K562 (cell line): Measurements from ENCODE around the gene TIMM17A. TPM values are rescaled to one million over a fixed set of nuclear protein-coding genes. Genes with fewer than 3 reads are reported as not detected.

Source experiments
- ARID1B ChIP-seq: fragments of 450-650 bp; IDR thresholded peaks from 2 replicates; pipeline ENCODE4 v1.6.1; 2016; ENCODE audit warnings: antibody characterized with exemption, mild to moderate bottlenecking, inconsistent platforms
- BCL6 ChIP-seq: fragments of 250-450 bp; sonication (Bioruptor Pico); IDR thresholded peaks from 2 replicates; pipeline ENCODE4 v1.4.0; 2020
- CSDE1 ChIP-seq, 2 experiments: fragments of 450-650 bp; IDR thresholded peaks; 2 replicates each; pipeline ENCODE4 v1.6.1; 2016; ENCODE audit warnings: mild to moderate bottlenecking in 1 of 2
- DPF2 ChIP-seq: fragments of 450-650 bp; IDR thresholded peaks from 2 replicates; pipeline ENCODE4 v1.6.1; 2016
- E2F6 ChIP-seq, 2 experiments: IDR thresholded peaks; 2 replicates each; pipeline ENCODE4 v1.6.1; 2011; ENCODE audit warnings: borderline replicate concordance in 1 of 2, control low read depth in 1 of 2, low read depth in 1 of 2, low read length in 1 of 2, mild to moderate bottlenecking in 1 of 2, mixed read lengths in 1 of 2, moderate library complexity in 1 of 2; ENCODE audit not compliant: insufficient read depth in 1 of 2, insufficient read length in 1 of 2, poor library complexity in 1 of 2, severe bottlenecking in 1 of 2; ENCODE audit errors: extremely low read depth in 1 of 2
- ETS2 ChIP-seq: IDR thresholded peaks from 2 replicates; pipeline ENCODE4 v1.6.1; 2016; ENCODE audit warnings: borderline replicate concordance, missing genetic modification characterization, mild to moderate bottlenecking, moderate library complexity, missing compliant biosample characterization; ENCODE audit not compliant: poor library complexity, severe bottlenecking
- FOXJ3 ChIP-seq: sonication (generic); formaldehyde crosslinking; IDR thresholded peaks from 2 replicates; pipeline ENCODE4 v1.4.0; 2020; ENCODE audit warnings: mild to moderate bottlenecking, missing genetic modification reagents
- HDAC8 ChIP-seq: fragments of 450-650 bp; IDR thresholded peaks from 2 replicates; pipeline ENCODE4 v1.6.1; 2016; ENCODE audit warnings: mild to moderate bottlenecking, missing genetic modification characterization, moderate library complexity, missing compliant biosample characterization
- HEY1 ChIP-seq: fragments of 250-450 bp; sonication (Bioruptor Pico); IDR thresholded peaks from 2 replicates; pipeline ENCODE4 v1.5.0; 2020; ENCODE audit warnings: mild to moderate bottlenecking, moderate library complexity, borderline replicate concordance
- HLTF ChIP-seq: fragments of 450-650 bp; IDR thresholded peaks from 2 replicates; pipeline ENCODE4 v1.6.1; 2016
- MCM7 ChIP-seq, 2 experiments: fragments of 450-650 bp; IDR thresholded peaks; 2 replicates each; pipeline ENCODE4 v1.6.1; 2016 to 2018
- NCOA1 ChIP-seq: fragments of 450-650 bp; IDR thresholded peaks from 2 replicates; pipeline ENCODE4 v1.6.1; 2016; ENCODE audit warnings: low read depth
- RBM39 ChIP-seq: fragments of 200-400 bp; formaldehyde crosslinking; optimal IDR thresholded peaks from 2 replicates; pipeline ENCODE3; 2018; ENCODE audit warnings: low read depth, low read length
- SMARCA4 ChIP-seq: fragments of 450-650 bp; IDR thresholded peaks from 2 replicates; pipeline ENCODE4 v1.6.1; 2016
- ZNF253 ChIP-seq: fragments of 250-450 bp; sonication (Bioruptor Pico); conservative IDR thresholded peaks from 2 replicates; pipeline ENCODE4 v1.6.1; 2021; ENCODE audit warnings: mild to moderate bottlenecking
- ZNF347 ChIP-seq: fragments of 450-650 bp; formaldehyde crosslinking; IDR thresholded peaks from 2 replicates; pipeline ENCODE4 v1.4.0; 2020; ENCODE audit warnings: low read depth, mild to moderate bottlenecking, moderate library complexity
- polyA plus RNA-seq, 8 experiments: library from polyadenylated mRNA; depleted of rRNA in 4 of 8; stranded (reverse) in 5 of 8; unstranded in 3 of 8; fragments of >200 nt; fragmentation: Nextera tagmentation in 2 of 8; fragmentation: Illumina TruSeq in 1 of 8; extraction: Ambion mirVana in 2 of 8; extraction: Trizol in 1 of 8; gene quantifications; 2 replicates each; pipeline versions ENCODE4 v1.2.1 to v1.2.3, GENCODE V29; 2011 to 2014; ENCODE audit warnings: inconsistent platforms in 1 of 8, missing spikeins in 1 of 8
- total RNA-seq, 7 experiments: library from RNA; depleted of rRNA in 6 of 7; stranded (reverse); fragments of >200 nt in 6 of 7; fragmentation: Illumina TruSeq in 2 of 7; extraction: Trizol in 2 of 7; gene quantifications; 2 replicates each; pipeline versions ENCODE4 v1.2.1 to v1.2.3, GENCODE V29; 2011 to 2021; ENCODE audit warnings: low replicate concordance in 1 of 7
- TF ChIP-seq, protein P1 (sequence below), 2 experiments: IDR thresholded peaks in 1 of 2; conservative IDR thresholded peaks in 1 of 2; 2 replicates each; pipeline ENCODE4 v1.6.1; 2016; ENCODE audit warnings: low read depth in 2 of 2, mild to moderate bottlenecking in 1 of 2, missing compliant biosample characterization in 1 of 2, missing genetic modification characterization in 1 of 2, moderate library complexity in 1 of 2
- TF ChIP-seq, protein P2 (sequence below), 2 experiments: fragments of 450-650 bp; IDR thresholded peaks; 2 replicates each; pipeline ENCODE4 v1.6.1; 2016
- TF ChIP-seq, protein P3 (sequence below): fragments of 250-450 bp; sonication (Bioruptor Pico); IDR thresholded peaks from 2 replicates; pipeline ENCODE4 v1.8.0; 2022; ENCODE audit warnings: inconsistent platforms, mild to moderate bottlenecking, moderate library complexity, borderline replicate concordance

TIMM17A gene
- total and polyA plus RNA-seq, 9 of the 15 experiments (the other 6 are each of a cell fraction or from before 2014, with no cell fraction given): 116 to 744 (median 180) TPM

DNA sequence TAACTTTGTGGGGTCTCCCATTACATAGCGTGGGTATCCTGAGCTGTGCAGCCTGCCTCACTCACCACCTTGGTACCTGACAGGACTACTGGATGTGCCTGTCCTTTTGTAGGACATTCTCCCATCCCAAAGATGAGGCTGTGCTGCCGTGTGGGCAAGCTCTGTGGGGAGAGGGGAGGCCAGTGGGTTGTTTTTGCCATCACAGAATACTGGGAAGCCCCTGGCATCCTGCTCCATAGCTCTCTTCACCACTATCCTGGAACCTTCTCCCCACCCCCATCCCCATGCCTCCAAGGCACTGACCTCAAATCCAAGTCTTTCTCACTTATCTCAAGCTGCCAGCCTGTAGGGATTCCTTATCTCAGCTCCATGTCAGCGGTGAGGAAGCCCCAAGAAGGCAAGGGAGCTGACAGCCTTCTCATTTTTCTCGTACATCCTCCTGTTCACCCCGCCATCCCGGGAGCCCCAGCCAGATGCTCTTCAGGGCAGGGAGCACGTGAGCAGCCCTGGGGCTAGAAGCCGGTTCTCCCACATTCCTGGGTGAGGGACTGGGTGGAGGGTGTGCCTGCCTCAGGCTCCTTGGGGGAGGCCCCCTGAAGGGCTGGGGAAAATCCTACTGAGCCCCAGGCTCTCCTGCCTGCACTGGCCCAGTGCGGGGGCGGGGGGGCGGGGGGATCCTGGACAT, 52.6 kb downstream of the TIMM17A start (continued):
- peak; percentile 76; the same call in 1 of the 2 replicates for TF ChIP-seq NCOA1
- TF ChIP-seq FOXJ3 (CRISPR knock-in tag): no peak
- no peak for TF ChIP-seq CSDE1 (IDR thresholded peaks at IDR 0.05)
- no peak for TF ChIP-seq RBM39
- no peak for TF ChIP-seq BCL6
- peak; percentile 96 for TF ChIP-seq ARID1B
- TF ChIP-seq, protein P1, sequence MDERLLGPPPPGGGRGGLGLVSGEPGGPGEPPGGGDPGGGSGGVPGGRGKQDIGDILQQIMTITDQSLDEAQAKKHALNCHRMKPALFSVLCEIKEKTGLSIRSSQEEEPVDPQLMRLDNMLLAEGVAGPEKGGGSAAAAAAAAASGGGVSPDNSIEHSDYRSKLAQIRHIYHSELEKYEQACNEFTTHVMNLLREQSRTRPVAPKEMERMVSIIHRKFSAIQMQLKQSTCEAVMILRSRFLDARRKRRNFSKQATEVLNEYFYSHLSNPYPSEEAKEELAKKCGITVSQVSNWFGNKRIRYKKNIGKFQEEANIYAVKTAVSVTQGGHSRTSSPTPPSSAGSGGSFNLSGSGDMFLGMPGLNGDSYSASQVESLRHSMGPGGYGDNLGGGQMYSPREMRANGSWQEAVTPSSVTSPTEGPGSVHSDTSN (CRISPR knock-in tag; IDR thresholded peaks at IDR 0.05; ENCODE audit: low read depth): no peak
- TF ChIP-seq, protein P1 (tag; conservative IDR thresholded peaks at IDR 0.05; ENCODE audit: low read depth): peak; percentile 76
- TF ChIP-seq HEY1 (CRISPR knock-in tag): peak; percentile 50; the same call in 1 of the 2 replicates
- TF ChIP-seq E2F6 (IDR thresholded peaks at IDR 0.05; ENCODE audit: borderline replicate concordance in 1 of 2, extremely low read depth in 1 of 2, insufficient read depth in 1 of 2, insufficient read length in 1 of 2, low read depth in 1 of 2, low read length in 1 of 2, poor library complexity in 1 of 2, severe bottlenecking in 1 of 2): no peak
- TF ChIP-seq SMARCA4: peak; percentile 92
- TF ChIP-seq DPF2: peak; percentile 85
- no peak for TF ChIP-seq ETS2 (tag)
- TF ChIP-seq HDAC8: no peak
- TF ChIP-seq, protein P2, sequence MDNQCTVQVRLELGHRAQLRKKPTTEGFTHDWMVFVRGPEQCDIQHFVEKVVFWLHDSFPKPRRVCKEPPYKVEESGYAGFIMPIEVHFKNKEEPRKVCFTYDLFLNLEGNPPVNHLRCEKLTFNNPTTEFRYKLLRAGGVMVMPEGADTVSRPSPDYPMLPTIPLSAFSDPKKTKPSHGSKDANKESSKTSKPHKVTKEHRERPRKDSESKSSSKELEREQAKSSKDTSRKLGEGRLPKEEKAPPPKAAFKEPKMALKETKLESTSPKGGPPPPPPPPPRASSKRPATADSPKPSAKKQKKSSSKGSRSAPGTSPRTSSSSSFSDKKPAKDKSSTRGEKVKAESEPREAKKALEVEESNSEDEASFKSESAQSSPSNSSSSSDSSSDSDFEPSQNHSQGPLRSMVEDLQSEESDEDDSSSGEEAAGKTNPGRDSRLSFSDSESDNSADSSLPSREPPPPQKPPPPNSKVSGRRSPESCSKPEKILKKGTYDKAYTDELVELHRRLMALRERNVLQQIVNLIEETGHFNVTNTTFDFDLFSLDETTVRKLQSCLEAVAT (IDR thresholded peaks at IDR 0.05): peak; percentile 24 to 90; a peak in 2 of 4 replicates
- TF ChIP-seq MCM7 (IDR thresholded peaks at IDR 0.05): no peak
- TF ChIP-seq ZNF347 (CRISPR knock-in tag): no peak
- TF ChIP-seq, protein P3, sequence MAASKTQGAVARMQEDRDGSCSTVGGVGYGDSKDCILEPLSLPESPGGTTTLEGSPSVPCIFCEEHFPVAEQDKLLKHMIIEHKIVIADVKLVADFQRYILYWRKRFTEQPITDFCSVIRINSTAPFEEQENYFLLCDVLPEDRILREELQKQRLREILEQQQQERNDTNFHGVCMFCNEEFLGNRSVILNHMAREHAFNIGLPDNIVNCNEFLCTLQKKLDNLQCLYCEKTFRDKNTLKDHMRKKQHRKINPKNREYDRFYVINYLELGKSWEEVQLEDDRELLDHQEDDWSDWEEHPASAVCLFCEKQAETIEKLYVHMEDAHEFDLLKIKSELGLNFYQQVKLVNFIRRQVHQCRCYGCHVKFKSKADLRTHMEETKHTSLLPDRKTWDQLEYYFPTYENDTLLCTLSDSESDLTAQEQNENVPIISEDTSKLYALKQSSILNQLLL: no peak
- no peak for TF ChIP-seq HLTF
- no peak for TF ChIP-seq ZNF253
